Measurements from ENCODE around the gene UCP2.
A peak's percentile ranks its signal among the peaks of the same experiment; 100 is the strongest.

Gene UCP2

GRCh38 chr11:74007691-74008372 is 25.2 kb upstream of the UCP2 start:
- TF ChIP-seq CTCF (IDR thresholded peaks at IDR 0.05; ENCODE audit: low read depth, low read length) = no peak
- no peak for TF ChIP-seq POLR2A (IDR thresholded peaks at IDR 0.05; ENCODE audit: extremely low read depth, insufficient read length)
- no peak for TF ChIP-seq MAX (IDR thresholded peaks at IDR 0.05; ENCODE audit: low read depth, low read length)
- no peak for TF ChIP-seq MYC (IDR thresholded peaks at IDR 0.05; ENCODE audit: low read depth, low read length)
- no peak overlapping the region for H3K4me3 ChIP-seq (ENCODE audit: low read depth, low read length)
- no peak for DNase-seq (ENCODE audit: low read depth)

DNA sequence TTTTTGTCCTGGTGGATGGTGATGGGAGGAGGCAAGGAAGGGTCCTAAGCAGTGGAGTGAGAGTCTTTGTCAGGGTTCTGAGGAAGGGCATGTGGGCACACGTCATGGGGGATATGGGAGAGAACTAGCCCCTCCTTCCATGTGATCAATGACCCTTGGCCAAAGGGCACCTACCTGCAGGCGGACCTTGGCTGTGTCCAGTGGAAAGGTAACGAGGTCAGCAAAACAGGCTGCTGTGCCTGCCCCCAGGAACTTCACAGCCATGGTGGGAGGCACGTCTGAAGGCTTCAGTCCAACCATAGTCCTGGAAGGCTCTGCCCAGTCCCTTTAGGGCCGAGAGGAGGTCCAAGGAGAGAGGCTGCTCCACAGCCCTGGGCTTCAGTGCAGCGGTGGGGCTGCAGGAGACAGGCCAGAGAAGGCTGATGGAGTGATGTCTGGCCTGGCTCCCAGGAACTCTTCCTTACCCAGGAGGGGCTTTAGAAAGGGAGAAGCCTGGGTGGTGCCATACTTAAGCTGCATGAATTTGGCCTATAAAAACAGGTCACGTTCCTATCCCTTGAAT is 24.2 kb upstream of the UCP2 start:
- no peak for DNase-seq (ENCODE audit: low read depth)
- H3K4me3 ChIP-seq (ENCODE audit: low read depth, low read length) = no peak overlapping the region
- TF ChIP-seq CTCF (IDR thresholded peaks at IDR 0.05; ENCODE audit: low read depth, low read length) (no peak), POLR2A (IDR thresholded peaks at IDR 0.05; ENCODE audit: extremely low read depth, insufficient read length) (no peak), MYC (IDR thresholded peaks at IDR 0.05; ENCODE audit: low read depth, low read length) (no peak), MAX (IDR thresholded peaks at IDR 0.05; ENCODE audit: low read depth, low read length) (no peak)

DNA sequence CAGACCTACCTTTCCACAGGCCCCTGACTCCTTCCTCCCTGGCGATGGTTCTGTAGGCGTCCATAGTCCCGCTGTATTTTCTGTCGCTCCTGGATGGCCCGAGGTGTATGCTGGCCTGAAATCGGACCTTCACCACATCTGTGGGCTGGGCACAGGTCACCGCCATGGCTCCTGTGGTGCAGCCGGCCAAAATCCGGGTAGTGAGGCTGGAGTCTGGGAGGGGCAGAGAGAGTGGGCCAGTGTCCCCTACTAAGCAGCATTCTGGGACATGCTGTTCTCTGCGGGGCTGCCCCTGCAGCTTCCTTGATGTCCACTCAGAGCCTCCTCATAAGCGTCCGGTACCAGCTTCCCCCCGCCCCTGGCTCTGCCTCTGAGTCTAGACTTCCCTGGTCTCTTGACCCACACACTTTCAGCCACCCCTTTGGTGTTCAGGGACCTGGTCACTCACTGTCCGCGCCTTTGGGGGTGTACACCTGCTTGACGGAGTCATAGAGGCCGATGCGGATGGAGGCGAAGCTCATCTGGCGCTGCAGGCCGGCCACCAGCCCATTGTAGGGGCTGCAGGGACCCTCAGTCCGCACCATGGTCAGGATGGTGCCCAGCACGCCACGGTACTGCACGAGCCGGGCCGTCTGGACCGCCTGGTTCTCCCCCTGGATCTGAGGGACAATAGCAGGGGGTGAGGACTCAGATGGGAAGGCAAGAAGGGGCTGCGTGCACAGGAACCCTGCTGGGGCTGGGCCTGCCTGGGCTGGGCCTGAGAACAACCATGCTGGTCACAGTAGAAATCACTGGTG is 23.3 kb upstream of the UCP2 start:
- DNase-seq (ENCODE audit: low read depth) = no peak
- H3K4me3 ChIP-seq (ENCODE audit: low read depth, low read length) = no peak overlapping the region
- TF ChIP-seq CTCF (IDR thresholded peaks at IDR 0.05; ENCODE audit: low read depth, low read length) (no peak), MAX (IDR thresholded peaks at IDR 0.05; ENCODE audit: low read depth, low read length) (no peak), MYC (IDR thresholded peaks at IDR 0.05; ENCODE audit: low read depth, low read length) (no peak), POLR2A (IDR thresholded peaks at IDR 0.05; ENCODE audit: extremely low read depth, insufficient read length) (no peak)

DNA sequence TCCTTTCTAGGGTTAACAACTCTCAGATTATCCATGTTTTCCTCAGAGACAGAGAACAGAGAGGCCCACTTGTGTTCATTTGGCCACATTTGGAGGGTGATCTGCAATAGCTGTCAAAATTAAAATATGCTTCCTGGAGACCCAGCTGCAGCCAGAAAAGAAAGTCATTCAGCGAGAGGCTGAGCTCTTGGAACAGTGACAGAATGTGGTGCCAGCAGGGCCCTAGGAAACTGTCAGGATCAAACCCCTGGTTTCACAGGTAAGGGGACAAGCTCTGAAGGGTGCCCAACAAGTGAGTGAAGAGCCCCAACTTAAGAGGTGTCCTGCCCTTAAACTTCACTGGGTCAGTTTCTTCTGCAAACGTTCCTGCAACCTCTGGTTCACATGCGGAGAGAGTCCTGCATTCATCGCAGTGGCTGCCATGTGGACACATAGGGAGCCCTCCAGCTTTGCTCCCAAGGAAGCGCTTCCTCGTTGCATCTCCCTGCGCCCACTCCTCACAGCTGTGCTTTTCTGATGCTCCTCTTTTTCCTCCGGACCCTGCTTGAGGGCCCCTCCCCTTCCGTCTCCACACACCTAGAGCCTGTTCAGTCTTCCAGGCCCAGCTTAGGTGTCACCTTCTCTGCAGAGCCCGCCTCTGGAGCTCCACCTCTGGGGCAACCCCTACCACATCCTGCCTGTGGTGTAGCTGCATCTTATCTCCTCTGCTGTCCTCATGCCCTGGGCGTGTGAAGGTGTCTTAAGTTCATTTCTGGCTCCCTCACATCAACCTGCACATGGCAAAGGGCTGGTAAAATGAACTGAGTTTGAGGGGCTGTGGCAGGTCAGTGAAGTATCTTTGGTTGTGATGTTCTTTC is 22.3 kb upstream of the UCP2 start:
- DNase-seq (ENCODE audit: low read depth) = peak; percentile 26
- TF ChIP-seq POLR2A (IDR thresholded peaks at IDR 0.05; ENCODE audit: extremely low read depth, insufficient read length) (no peak), CTCF (IDR thresholded peaks at IDR 0.05; ENCODE audit: low read depth, low read length) (no peak), MYC (IDR thresholded peaks at IDR 0.05; ENCODE audit: low read depth, low read length) (no peak), MAX (IDR thresholded peaks at IDR 0.05; ENCODE audit: low read depth, low read length) (no peak)
- H3K4me3 ChIP-seq (ENCODE audit: low read depth, low read length) = no peak overlapping the region

DNA sequence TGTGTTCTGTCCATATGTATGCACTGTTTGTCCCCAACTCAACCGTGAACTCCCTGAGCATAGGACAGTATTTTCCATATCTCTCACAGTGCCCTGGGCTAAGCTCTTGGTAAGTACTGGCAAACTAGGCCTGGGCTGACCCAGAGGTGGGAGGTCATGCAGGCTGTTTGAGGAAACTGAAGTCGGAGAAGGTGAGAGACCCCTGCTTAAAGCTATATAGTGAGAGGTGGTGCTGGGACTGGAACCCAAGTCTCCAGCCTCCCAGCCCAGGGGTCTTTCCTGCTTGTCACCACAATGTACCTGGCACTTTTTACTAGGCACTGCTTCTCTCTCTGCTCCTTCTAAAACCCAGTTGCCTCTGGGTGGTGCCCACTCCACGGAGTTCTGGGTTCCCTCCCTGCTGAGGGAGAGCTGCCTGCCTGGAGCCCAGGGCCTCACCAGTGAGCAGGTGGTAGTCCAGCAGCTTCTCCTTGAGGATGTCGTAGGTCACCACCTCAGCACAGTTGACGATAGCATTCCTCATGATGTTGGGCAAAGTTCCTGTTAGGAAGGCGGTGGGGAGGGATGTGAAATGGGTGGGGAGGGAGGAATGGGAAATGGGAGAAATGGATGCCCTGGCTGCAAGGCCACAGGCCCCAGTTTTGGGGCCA is 21.5 kb upstream of the UCP2 start:
- no peak overlapping the region for H3K4me3 ChIP-seq (ENCODE audit: low read depth, low read length)
- no peak for DNase-seq (ENCODE audit: low read depth)
- TF ChIP-seq CTCF (IDR thresholded peaks at IDR 0.05; ENCODE audit: low read depth, low read length) (no peak), MYC (IDR thresholded peaks at IDR 0.05; ENCODE audit: low read depth, low read length) (no peak), POLR2A (IDR thresholded peaks at IDR 0.05; ENCODE audit: extremely low read depth, insufficient read length) (no peak), MAX (IDR thresholded peaks at IDR 0.05; ENCODE audit: low read depth, low read length) (no peak)

All from NB4 (cell line).